ENCODE data around the gene CCDC187. TPM values are rescaled to one million over a fixed set of nuclear protein-coding genes. Genes with fewer than 3 reads are reported as not detected.

CCDC187 gene
- total RNA-seq, 1 donor, result not detected

- Histone ChIP-seq H3K4me2 (ENCODE audit: insufficient read depth, low read length) (no peak overlapping the region), H3K4me3 (ENCODE audit: insufficient read depth, low read length) (no peak overlapping the region), H3K36me3 (ENCODE audit: insufficient read depth, low read length) (no peaks in the 10 kb centered on the region), H3K27ac (ENCODE audit: low read depth, low read length) (no peak overlapping the region), H3K4me1 (ENCODE audit: insufficient read depth, low read length) (peaks cover 11% of the 10 kb centered on the region), H3K9me3 (ENCODE audit: low read depth, low read length) (no peaks in the 10 kb centered on the region), H3K27me3 (ENCODE audit: insufficient read depth, low read length) (peaks cover 42% of the 10 kb centered on the region), H4K20me1 (ENCODE audit: insufficient read depth, low read length) (no peaks in the 10 kb centered on the region), H2AFZ (ENCODE audit: low read length) (no peak overlapping the region), H3K79me2 (ENCODE audit: insufficient read depth, low read length) (no peaks in the 10 kb centered on the region)
- DNase-seq (ENCODE audit: insufficient read length, low spot score, missing footprints), result peak; percentile 91
- TF ChIP-seq CTCF (IDR thresholded peaks at IDR 0.05; ENCODE audit: extremely low read depth, low read depth, low read length), result no peak
These were observed 52.4 kb downstream of the CCDC187 start for GRCh38 chr9:136251264-136252115.

GRCh38 chr9:136250676-136251075, 53.2 kb downstream of the CCDC187 start:
- TF ChIP-seq CTCF (IDR thresholded peaks at IDR 0.05; ENCODE audit: extremely low read depth, low read depth, low read length), result no peak
- Histone ChIP-seq H4K20me1 (ENCODE audit: insufficient read depth, low read length) (no peaks in the 10 kb centered on the region), H3K4me3 (ENCODE audit: insufficient read depth, low read length) (no peak overlapping the region), H3K4me1 (ENCODE audit: insufficient read depth, low read length) (peaks cover 15% of the 10 kb centered on the region), H2AFZ (ENCODE audit: low read length) (no peak overlapping the region), H3K36me3 (ENCODE audit: insufficient read depth, low read length) (no peaks in the 10 kb centered on the region), H3K27me3 (ENCODE audit: insufficient read depth, low read length) (peaks cover 42% of the 10 kb centered on the region), H3K27ac (ENCODE audit: low read depth, low read length) (no peak overlapping the region), H3K4me2 (ENCODE audit: insufficient read depth, low read length) (no peak overlapping the region), H3K9me3 (ENCODE audit: low read depth, low read length) (no peaks in the 10 kb centered on the region), H3K79me2 (ENCODE audit: insufficient read depth, low read length) (no peaks in the 10 kb centered on the region)
- DNase-seq (ENCODE audit: insufficient read length, low spot score, missing footprints), result no peak

DNA sequence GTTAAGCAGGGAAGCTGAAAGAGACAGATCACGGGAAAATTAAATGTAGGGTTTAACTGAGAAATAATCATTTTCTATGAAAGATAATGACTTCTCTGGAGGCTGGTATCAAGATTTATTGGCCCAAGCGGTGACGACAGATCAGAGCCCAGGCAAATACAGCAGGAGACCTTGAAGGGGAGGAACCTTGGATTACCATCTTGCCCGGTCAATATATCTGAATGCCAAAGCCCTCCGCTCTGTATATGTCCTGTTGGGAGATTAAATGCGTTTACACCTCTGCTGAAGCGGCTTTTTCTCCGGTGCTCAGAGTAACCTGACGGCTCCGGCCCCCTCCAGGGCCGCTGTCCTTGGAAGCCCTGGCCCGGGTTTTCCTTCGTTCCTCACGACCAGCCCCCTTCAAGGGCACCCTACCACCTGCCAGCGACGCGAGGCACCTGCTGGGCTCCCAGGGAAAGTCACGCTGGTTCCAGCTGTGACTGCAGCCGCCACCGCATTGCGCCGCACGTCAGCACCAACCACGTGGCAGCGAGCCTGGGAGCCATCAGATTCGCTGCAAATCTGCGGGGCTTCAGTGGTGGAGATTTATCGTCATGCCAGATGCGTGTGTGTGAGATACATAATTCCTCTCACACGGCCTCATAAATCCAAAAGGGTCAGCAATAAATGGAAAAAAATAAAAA, 53.9 kb downstream of the CCDC187 start:
- no peaks in the 10 kb centered on the region for H3K36me3 ChIP-seq (ENCODE audit: insufficient read depth, low read length)
- H3K27ac ChIP-seq (ENCODE audit: low read depth, low read length), result no peak overlapping the region
- H3K9me3 ChIP-seq (ENCODE audit: low read depth, low read length), result no peaks in the 10 kb centered on the region
- H3K4me1 ChIP-seq (ENCODE audit: insufficient read depth, low read length), result peaks cover 10% of the 10 kb centered on the region
- H3K79me2 ChIP-seq (ENCODE audit: insufficient read depth, low read length), result peaks cover under 1% of the 10 kb centered on the region
- peak; percentile 88 for DNase-seq (ENCODE audit: insufficient read length, low spot score, missing footprints)
- TF ChIP-seq CTCF (IDR thresholded peaks at IDR 0.05; ENCODE audit: extremely low read depth, low read depth, low read length), result no peak
- H3K4me3 ChIP-seq (ENCODE audit: insufficient read depth, low read length), result no peak overlapping the region
- H3K27me3 ChIP-seq (ENCODE audit: insufficient read depth, low read length), result peaks cover 42% of the 10 kb centered on the region
- H3K4me2 ChIP-seq (ENCODE audit: insufficient read depth, low read length), result no peak overlapping the region
- no peak overlapping the region for H2AFZ ChIP-seq (ENCODE audit: low read length)
- peaks cover under 1% of the 10 kb centered on the region for H4K20me1 ChIP-seq (ENCODE audit: insufficient read depth, low read length)

Measured in osteoblast (primary cell).